SK-N-SH (cell line): Measurements from ENCODE around the gene HMOX1. TPM values are rescaled to one million over a fixed set of nuclear protein-coding genes. Genes with fewer than 3 reads are reported as not detected.

Experiments used
- CTCF ChIA-PET: fragments of 300-600, 350-600 bp; formaldehyde crosslinking; extraction: SDS; loops from one replicate; lab custom pipeline; 2021; lab: Yijun Ruan, JAX
- POLR2A ChIA-PET: fragments of 350-600 bp; sonication (Branson Sonifier 250); formaldehyde crosslinking; extraction: SDS; loops from one replicate; lab custom pipeline; 2020; ENCODE audit warnings: antibody characterized with exemption, inconsistent platforms; lab: Yijun Ruan, JAX
- DNase-seq: peaks from one replicate; pipeline ENCODE4 v3.0.0; 2012
- H2AFZ ChIP-seq: fragments of 200-600 bp; sonication (generic); 2 replicates; pipeline ENCODE4 v1.8.1; 2016; ENCODE audit warnings: antibody characterized with exemption, mild to moderate bottlenecking, low read depth
- H3F3A ChIP-seq: fragments of 200-600 bp; sonication (generic); replicated peaks from 2 replicates; pipeline ENCODE3; 2016; ENCODE audit warnings: antibody characterized with exemption, mild to moderate bottlenecking; ENCODE audit not compliant: insufficient read depth
- H3K27ac ChIP-seq, 2 experiments: fragments of 200-500 bp in 1 of 2; fragments of 200-600 bp in 1 of 2; sonication (Bioruptor generic) in 1 of 2; sonication (generic), shearing (Covaris generic) in 1 of 2; 2 replicates each; pipeline versions ENCODE4 v1.5.1 to v1.6.1; 2014 to 2016; ENCODE audit warnings: low read depth in 2 of 2, inconsistent platforms in 1 of 2, low read length in 1 of 2, mild to moderate bottlenecking in 1 of 2, mixed read lengths in 1 of 2
- H3K27me3 ChIP-seq: fragments of 200-600 bp; sonication (generic), shearing (Covaris generic); 2 replicates; pipeline ENCODE4 v1.6.1; 2016; ENCODE audit warnings: mixed run types; ENCODE audit not compliant: insufficient read depth
- H3K36me3 ChIP-seq, 2 experiments: fragments of 200-500 bp in 1 of 2; fragments of 200-600 bp in 1 of 2; sonication (Bioruptor generic) in 1 of 2; sonication (generic) in 1 of 2; replicated peaks in 1 of 2; 2 replicates each; pipeline versions ENCODE3 to v1.5.1; 2014 to 2016; ENCODE audit warnings: low read length in 1 of 2, mild to moderate bottlenecking in 1 of 2; ENCODE audit not compliant: insufficient read depth in 2 of 2, control insufficient read depth in 1 of 2
- H3K4me1 ChIP-seq, 2 experiments: fragments of 200-500 bp in 1 of 2; fragments of 200-600 bp in 1 of 2; sonication (Bioruptor generic) in 1 of 2; sonication (generic), shearing (Covaris generic) in 1 of 2; 2 replicates each; pipeline versions ENCODE4 v1.5.1 to v1.6.1; 2014 to 2016; ENCODE audit warnings: low read depth in 1 of 2, low read length in 1 of 2, mixed run types in 1 of 2; ENCODE audit not compliant: insufficient read depth in 2 of 2, control insufficient read depth in 1 of 2
- H3K4me2 ChIP-seq: fragments of 200-600 bp; sonication (generic), shearing (Covaris generic); 2 replicates; pipeline ENCODE4 v1.6.1; 2017; ENCODE audit warnings: mixed run types
- H3K4me3 ChIP-seq, 2 experiments: fragments of 200-500 bp in 1 of 2; fragments of 200-600 bp in 1 of 2; sonication (Bioruptor generic) in 1 of 2; sonication (generic), shearing (Covaris generic) in 1 of 2; 2 replicates each; pipeline versions ENCODE4 v1.5.1 to v1.8.1; 2014 to 2016; ENCODE audit warnings: low read depth in 2 of 2, inconsistent platforms in 1 of 2, low read length in 1 of 2, mild to moderate bottlenecking in 1 of 2, mixed read lengths in 1 of 2, moderate library complexity in 1 of 2
- H3K79me2 ChIP-seq: fragments of 200-600 bp; sonication (generic); 2 replicates; pipeline ENCODE4 v1.8.1; 2017; ENCODE audit warnings: mild to moderate bottlenecking; ENCODE audit not compliant: insufficient read depth
- H3K9ac ChIP-seq: fragments of 200-600 bp; sonication (generic); 2 replicates; pipeline ENCODE4 v1.6.1; 2017; ENCODE audit warnings: mixed run types
- H3K9me2 ChIP-seq: fragments of 200-600 bp; sonication (generic); 2 replicates; pipeline ENCODE4 v1.6.1; 2017; ENCODE audit warnings: mixed run types
- H3K9me3 ChIP-seq: fragments of 200-600 bp; sonication (generic); 2 replicates; pipeline ENCODE4 v1.6.1; 2017; ENCODE audit warnings: mixed run types, mild to moderate bottlenecking, moderate library complexity
- H4K20me1 ChIP-seq: fragments of 200-600 bp; sonication (generic); 2 replicates; pipeline ENCODE4 v1.6.1; 2017; ENCODE audit warnings: mild to moderate bottlenecking, mixed run types; ENCODE audit not compliant: insufficient read depth
- CHD2 ChIP-seq: fragments of 150-350 bp; IDR thresholded peaks from 2 replicates; pipeline ENCODE4 v1.6.1; 2018; ENCODE audit warnings: low read length; ENCODE audit not compliant: partially characterized antibody
- FOXJ3 ChIP-seq: sonication (generic); formaldehyde crosslinking; IDR thresholded peaks from 2 replicates; pipeline ENCODE4 v1.5.1; 2020; ENCODE audit warnings: mild to moderate bottlenecking, missing genetic modification reagents
- GABPA ChIP-seq: IDR thresholded peaks from 2 replicates; pipeline ENCODE4 v1.4.0; 2012; ENCODE audit warnings: low read depth, mild to moderate bottlenecking
- GATA2 ChIP-seq: sonication (generic); formaldehyde crosslinking; IDR thresholded peaks from 2 replicates; pipeline ENCODE4 v1.5.0; 2020; ENCODE audit warnings: mild to moderate bottlenecking, missing genetic modification reagents
- JUND ChIP-seq: IDR thresholded peaks from 2 replicates; pipeline ENCODE4 v1.4.0; 2012
- MEF2A ChIP-seq: IDR thresholded peaks from 2 replicates; pipeline ENCODE4 v1.4.0; 2012; ENCODE audit warnings: low read depth, borderline replicate concordance
- MXI1 ChIP-seq: IDR thresholded peaks from 2 replicates; pipeline ENCODE4 v1.6.1; 2012; ENCODE audit warnings: mild to moderate bottlenecking, low read depth, low read length, improper control_type of control experiment
- SIN3A ChIP-seq: IDR thresholded peaks from 2 replicates; pipeline ENCODE4 v1.6.1; 2012; ENCODE audit warnings: low read depth, mild to moderate bottlenecking, low read length, moderate library complexity, borderline replicate concordance
- SMC3 ChIP-seq: IDR thresholded peaks from 2 replicates; pipeline ENCODE4 v1.6.1; 2012; ENCODE audit warnings: low read depth, low read length, improper control_type of control experiment
- TAF1 ChIP-seq: IDR thresholded peaks from 2 replicates; pipeline ENCODE4 v1.6.1; 2012; ENCODE audit warnings: low read depth, mild to moderate bottlenecking, low read length, moderate library complexity, borderline replicate concordance
- TEAD4 ChIP-seq: IDR thresholded peaks from 2 replicates; pipeline ENCODE4 v1.4.0; 2012; ENCODE audit warnings: mild to moderate bottlenecking, borderline replicate concordance; ENCODE audit not compliant: insufficient read depth
- USF1 ChIP-seq: IDR thresholded peaks from 2 replicates; pipeline ENCODE4 v1.4.0; 2012; ENCODE audit warnings: low read depth, borderline replicate concordance
- ZBTB33 ChIP-seq: IDR thresholded peaks from 2 replicates; pipeline ENCODE4 v1.4.0; 2012; ENCODE audit warnings: low read depth, borderline replicate concordance
- WGBS: methylation state at CpG from one replicate; pipeline ENCODE4 v1.1.6; 2017; ENCODE audit warnings: low lambda C conversion rate; 5-methylcytosine and 5-hydroxymethylcytosine counted together
- polyA plus RNA-seq, 3 experiments: library from polyadenylated mRNA; depleted of rRNA; stranded (reverse); fragments of >200 nt; gene quantifications; 2 replicates each; pipeline ENCODE4 v1.2.3, GENCODE V29; 2012
- TF ChIP-seq, protein P1 (sequence below): fragments of 150-350 bp; IDR thresholded peaks from 2 replicates; pipeline ENCODE4 v1.6.1; 2017; ENCODE audit warnings: antibody characterized with exemption, low read length, low read depth, borderline replicate concordance
- TF ChIP-seq, protein P2 (sequence below): IDR thresholded peaks from 2 replicates; pipeline ENCODE4 v1.6.1; 2012; ENCODE audit warnings: mild to moderate bottlenecking, low read depth, low read length, moderate library complexity

HMOX1 gene
- polyA plus RNA-seq, 1 of the 3 experiments (the other 2 are of a cell fraction), result 13.7 TPM

GRCh38 chr22:35346596-35347220 lies 34.2 kb upstream of the HMOX1 start (continued):
- TF ChIP-seq, protein P1, sequence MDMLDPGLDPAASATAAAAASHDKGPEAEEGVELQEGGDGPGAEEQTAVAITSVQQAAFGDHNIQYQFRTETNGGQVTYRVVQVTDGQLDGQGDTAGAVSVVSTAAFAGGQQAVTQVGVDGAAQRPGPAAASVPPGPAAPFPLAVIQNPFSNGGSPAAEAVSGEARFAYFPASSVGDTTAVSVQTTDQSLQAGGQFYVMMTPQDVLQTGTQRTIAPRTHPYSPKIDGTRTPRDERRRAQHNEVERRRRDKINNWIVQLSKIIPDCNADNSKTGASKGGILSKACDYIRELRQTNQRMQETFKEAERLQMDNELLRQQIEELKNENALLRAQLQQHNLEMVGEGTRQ, result no peak
- TF ChIP-seq SIN3A (no peak), JUND (no peak), MXI1 (no peak), FOXJ3 (no peak)

DNA sequence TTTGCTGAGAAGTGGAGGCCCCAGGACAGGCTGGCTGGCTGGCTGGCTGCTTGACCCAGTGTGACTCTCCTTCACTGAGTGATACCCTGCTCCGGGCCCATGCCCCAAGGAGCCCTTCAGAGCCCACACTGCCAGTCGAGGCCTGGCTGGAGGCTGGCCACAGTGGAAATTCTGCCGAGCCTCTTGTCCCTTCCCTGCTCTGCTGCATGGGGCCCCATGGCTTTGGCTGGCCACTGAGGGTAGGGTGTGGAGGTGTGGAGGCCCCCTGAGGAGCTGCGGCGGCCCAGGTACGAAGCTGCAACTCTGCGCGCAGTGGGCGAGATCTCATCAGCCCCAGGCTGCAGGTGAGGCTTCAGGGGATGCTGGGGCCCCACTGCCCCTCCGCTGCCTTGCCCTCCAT lies 33.4 kb upstream of the HMOX1 start:
- no peak overlapping the region for H3K9ac ChIP-seq
- H3K4me2 ChIP-seq, result no peak overlapping the region
- no peaks in the 10 kb centered on the region for H3F3A ChIP-seq
- H3K9me3 ChIP-seq, result no peaks in the 10 kb centered on the region
- H3K27me3 ChIP-seq, result no peaks in the 10 kb centered on the region
- peaks cover 5 to 24% of the 10 kb centered on the region in 2 experiments; a peak in 2 of 4 replicates for H3K4me1 ChIP-seq
- no peaks in the 10 kb centered on the region for H3K79me2 ChIP-seq
- no peaks in the 10 kb centered on the region for H3K9me2 ChIP-seq
- no peaks in the 10 kb centered on the region for H3K36me3 ChIP-seq
- H3K27ac ChIP-seq, result no peak overlapping the region
- no peaks in the 10 kb centered on the region for H4K20me1 ChIP-seq
- no peak for TF ChIP-seq USF1
- no peak for TF ChIP-seq MEF2A
- TF ChIP-seq JUND, result no peak
- ChIA-PET CTCF (interaction anchor here (1.5 to 2.6 kb wide), 2 partner anchors 12 to 83 kb away, joined by 3 to 7 read pairs; no protein-coding TSS in a partner anchor), POLR2A (no interaction called here)
- no peak overlapping the region for H3K4me3 ChIP-seq
- DNase-seq, result no peak
- no peak overlapping the region for H2AFZ ChIP-seq
- 60% methylated on average over 2 of the region's 10 CpGs for WGBS

- CTCF ChIA-PET, result interaction anchor here (1.0 to 5.3 kb wide), 4 partner anchors 13 to 930 kb away, joined by 3 to 42 read pairs (median 6); no protein-coding TSS in a partner anchor
- no peak overlapping the region for H3K4me3 ChIP-seq
- H3K27me3 ChIP-seq, result no peaks in the 10 kb centered on the region
- peaks cover 5 to 24% of the 10 kb centered on the region in 2 experiments; a peak in 2 of 4 replicates for H3K4me1 ChIP-seq
- H2AFZ ChIP-seq, result no peak overlapping the region
- no peaks in the 10 kb centered on the region for H3F3A ChIP-seq
- H3K27ac ChIP-seq, result no peak overlapping the region
- WGBS, result 85% methylated on average over 4 of the region's 18 CpGs
- no peaks in the 10 kb centered on the region for H3K9me2 ChIP-seq
- H4K20me1 ChIP-seq, result no peaks in the 10 kb centered on the region
- no peak overlapping the region for H3K4me2 ChIP-seq
- POLR2A ChIA-PET, result interaction anchor here (0.6 kb wide), 1 partner anchor 65 kb away, joined by 3 read pairs; no protein-coding TSS in a partner anchor
- no peaks in the 10 kb centered on the region for H3K9me3 ChIP-seq
- no peak overlapping the region for H3K9ac ChIP-seq
- no peak for DNase-seq
- H3K36me3 ChIP-seq, result no peaks in the 10 kb centered on the region
- no peaks in the 10 kb centered on the region for H3K79me2 ChIP-seq
- no peak for TF ChIP-seq ZBTB33
- TF ChIP-seq TEAD4, result no peak
- TF ChIP-seq, protein P2, sequence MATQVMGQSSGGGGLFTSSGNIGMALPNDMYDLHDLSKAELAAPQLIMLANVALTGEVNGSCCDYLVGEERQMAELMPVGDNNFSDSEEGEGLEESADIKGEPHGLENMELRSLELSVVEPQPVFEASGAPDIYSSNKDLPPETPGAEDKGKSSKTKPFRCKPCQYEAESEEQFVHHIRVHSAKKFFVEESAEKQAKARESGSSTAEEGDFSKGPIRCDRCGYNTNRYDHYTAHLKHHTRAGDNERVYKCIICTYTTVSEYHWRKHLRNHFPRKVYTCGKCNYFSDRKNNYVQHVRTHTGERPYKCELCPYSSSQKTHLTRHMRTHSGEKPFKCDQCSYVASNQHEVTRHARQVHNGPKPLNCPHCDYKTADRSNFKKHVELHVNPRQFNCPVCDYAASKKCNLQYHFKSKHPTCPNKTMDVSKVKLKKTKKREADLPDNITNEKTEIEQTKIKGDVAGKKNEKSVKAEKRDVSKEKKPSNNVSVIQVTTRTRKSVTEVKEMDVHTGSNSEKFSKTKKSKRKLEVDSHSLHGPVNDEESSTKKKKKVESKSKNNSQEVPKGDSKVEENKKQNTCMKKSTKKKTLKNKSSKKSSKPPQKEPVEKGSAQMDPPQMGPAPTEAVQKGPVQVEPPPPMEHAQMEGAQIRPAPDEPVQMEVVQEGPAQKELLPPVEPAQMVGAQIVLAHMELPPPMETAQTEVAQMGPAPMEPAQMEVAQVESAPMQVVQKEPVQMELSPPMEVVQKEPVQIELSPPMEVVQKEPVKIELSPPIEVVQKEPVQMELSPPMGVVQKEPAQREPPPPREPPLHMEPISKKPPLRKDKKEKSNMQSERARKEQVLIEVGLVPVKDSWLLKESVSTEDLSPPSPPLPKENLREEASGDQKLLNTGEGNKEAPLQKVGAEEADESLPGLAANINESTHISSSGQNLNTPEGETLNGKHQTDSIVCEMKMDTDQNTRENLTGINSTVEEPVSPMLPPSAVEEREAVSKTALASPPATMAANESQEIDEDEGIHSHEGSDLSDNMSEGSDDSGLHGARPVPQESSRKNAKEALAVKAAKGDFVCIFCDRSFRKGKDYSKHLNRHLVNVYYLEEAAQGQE, result no peak
- no peak for TF ChIP-seq CHD2
- no peak for TF ChIP-seq JUND
- no peak for TF ChIP-seq MEF2A
- TF ChIP-seq, protein P1, result no peak
- no peak for TF ChIP-seq TAF1
- no peak for TF ChIP-seq SMC3
- TF ChIP-seq GABPA, result no peak
- no peak for TF ChIP-seq FOXJ3
- no peak for TF ChIP-seq GATA2 (CRISPR knock-in tag)
These were observed 32.8 kb upstream of the HMOX1 start for GRCh38 chr22:35348026-35348590.
